Upper lobe of left lung (tissue), 6 donors: ENCODE data around the gene GCK. TPM values are rescaled to one million over a fixed set of nuclear protein-coding genes. Genes with fewer than 3 reads are reported as not detected.
A peak's percentile ranks its signal among the peaks of the same experiment; 100 is the strongest.

Experiments used
- ATAC-seq, 2 donors: fragments of 200-7000 bp; cut with Tn5 transposase; one replicate each; pipeline ENCODE4 v1.9.1; 2022; ENCODE audit warnings: mild to moderate bottlenecking in 2 of 2, moderate library complexity in 2 of 2; ENCODE audit not compliant: low FRiP score in 2 of 2
- DNase-seq, 2 donors: peaks; one replicate each; pipeline ENCODE4 v3.0.0-alpha.2; 2019 to 2020
- H3K27ac ChIP-seq, 4 donors: fragments of 200-600 bp; sonication (generic); one replicate each; pipeline ENCODE4 v1.5.1; 2016 to 2019
- H3K27me3 ChIP-seq, 4 donors: fragments of 200-600 bp; sonication (generic); one replicate each; pipeline ENCODE4 v1.5.1; 2017 to 2019
- H3K36me3 ChIP-seq, 4 donors: fragments of 200-600 bp; sonication (generic); one replicate each; pipeline ENCODE4 v1.5.1; 2016 to 2019
- H3K4me1 ChIP-seq, 4 donors: fragments of 200-600 bp; sonication (generic); one replicate each; pipeline ENCODE4 v1.5.1; 2018 to 2019
- H3K4me3 ChIP-seq, 4 donors: fragments of 200-600 bp; sonication (generic); one replicate each; pipeline ENCODE4 v1.5.1; 2017 to 2019; ENCODE audit warnings: mild to moderate bottlenecking in 2 of 4, moderate library complexity in 1 of 4
- H3K9me3 ChIP-seq, 4 donors: fragments of 200-600 bp; sonication (generic); one replicate each; pipeline ENCODE4 v1.5.1; 2018 to 2019
- EP300 ChIP-seq, 4 donors: sonication (generic); formaldehyde crosslinking; IDR thresholded peaks; one replicate each; pipeline ENCODE4 v1.5.1; 2017; ENCODE audit warnings: antibody characterized with exemption in 4 of 4, control low read depth in 2 of 4
- POLR2A ChIP-seq, 4 donors: fragments of 450-650 bp; IDR thresholded peaks; one replicate each; pipeline ENCODE4 v1.5.1; 2016 to 2017; ENCODE audit warnings: antibody characterized with exemption in 4 of 4, mild to moderate bottlenecking in 2 of 4
- POLR2AphosphoS5 ChIP-seq, 2 donors: sonication (generic); formaldehyde crosslinking; IDR thresholded peaks; one replicate each; pipeline ENCODE4 v1.5.1; 2017; ENCODE audit warnings: antibody characterized with exemption in 2 of 2
- WGBS, 2 donors: methylation state at CpG; one replicate each; pipeline ENCODE4 v1.1.5; 2017 to 2018; 5-methylcytosine and 5-hydroxymethylcytosine counted together
- total RNA-seq, 6 donors: library from RNA; depleted of rRNA in 4 of 6; stranded (reverse); fragments of >200 nt in 4 of 6; gene quantifications; one replicate each; pipeline versions ENCODE4 v1.1.0 to v1.2.1, GENCODE V29; 2016 to 2021
- TF ChIP-seq, protein P1 (sequence below), 6 experiments: fragments of 450-650 bp in 4 of 6; fragments of 200-600 bp in 2 of 6; sonication (generic) in 2 of 6; IDR thresholded peaks; one replicate each; pipeline ENCODE4 v1.5.1; 2016 to 2019; ENCODE audit warnings: antibody characterized with exemption in 6 of 6
- donor health status: DM: no; HTN: no; CAD: no; lungs with moderate emphysema.
- donor health status: DM: no; HTN: yes; CAD: no; lungs with severe emphysema.

The GCK gene
- total RNA-seq, 6 donors from 2014 or later: 0.17 to 0.49 (median 0.30) TPM; not detected in 2

- Histone ChIP-seq H3K9me3 (no peaks in the 10 kb centered on the region), H3K4me1 (no peaks in the 10 kb centered on the region), H3K36me3 (no peaks in the 10 kb centered on the region), H3K4me3 (no peak overlapping the region), H3K27me3 (no peaks in the 10 kb centered on the region), H3K27ac (no peak overlapping the region)
- DNase-seq: peak in 1 of 2 donors; percentile 17
- TF ChIP-seq, protein P1, sequence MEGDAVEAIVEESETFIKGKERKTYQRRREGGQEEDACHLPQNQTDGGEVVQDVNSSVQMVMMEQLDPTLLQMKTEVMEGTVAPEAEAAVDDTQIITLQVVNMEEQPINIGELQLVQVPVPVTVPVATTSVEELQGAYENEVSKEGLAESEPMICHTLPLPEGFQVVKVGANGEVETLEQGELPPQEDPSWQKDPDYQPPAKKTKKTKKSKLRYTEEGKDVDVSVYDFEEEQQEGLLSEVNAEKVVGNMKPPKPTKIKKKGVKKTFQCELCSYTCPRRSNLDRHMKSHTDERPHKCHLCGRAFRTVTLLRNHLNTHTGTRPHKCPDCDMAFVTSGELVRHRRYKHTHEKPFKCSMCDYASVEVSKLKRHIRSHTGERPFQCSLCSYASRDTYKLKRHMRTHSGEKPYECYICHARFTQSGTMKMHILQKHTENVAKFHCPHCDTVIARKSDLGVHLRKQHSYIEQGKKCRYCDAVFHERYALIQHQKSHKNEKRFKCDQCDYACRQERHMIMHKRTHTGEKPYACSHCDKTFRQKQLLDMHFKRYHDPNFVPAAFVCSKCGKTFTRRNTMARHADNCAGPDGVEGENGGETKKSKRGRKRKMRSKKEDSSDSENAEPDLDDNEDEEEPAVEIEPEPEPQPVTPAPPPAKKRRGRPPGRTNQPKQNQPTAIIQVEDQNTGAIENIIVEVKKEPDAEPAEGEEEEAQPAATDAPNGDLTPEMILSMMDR (IDR thresholded peaks at IDR 0.05): no peak
- TF ChIP-seq POLR2AphosphoS5 (IDR thresholded peaks at IDR 0.05) (no peak), EP300 (IDR thresholded peaks at IDR 0.05) (no peak), POLR2A (IDR thresholded peaks at IDR 0.05) (no peak)
- WGBS, 2 donors: 49 to 90% methylated on average over 1 to 5 of the region's 5 CpGs
- no peak for ATAC-seq
These were observed 34.3 kb upstream of the GCK start for GRCh38 chr7:44223362-44224079.

GRCh38 chr7:44222776-44223261 lies 33.6 kb upstream of the GCK start:
- WGBS, 2 donors: 87% methylated on average over 11 of the region's 11 CpGs; no CpG with 5 or more reads in 1 of the 2 donors
- ATAC-seq (no peak), DNase-seq (peak in 1 of 2 donors; percentile 22)
- H3K4me1 ChIP-seq: no peaks in the 10 kb centered on the region
- no peaks in the 10 kb centered on the region for H3K9me3 ChIP-seq
- H3K4me3 ChIP-seq: no peak overlapping the region
- H3K27me3 ChIP-seq: no peaks in the 10 kb centered on the region
- no peak for TF ChIP-seq POLR2AphosphoS5 (IDR thresholded peaks at IDR 0.05)
- TF ChIP-seq EP300 (IDR thresholded peaks at IDR 0.05): no peak
- TF ChIP-seq POLR2A (IDR thresholded peaks at IDR 0.05): no peak
- TF ChIP-seq, protein P1 (IDR thresholded peaks at IDR 0.05): no peak
- no peak overlapping the region for H3K27ac ChIP-seq
- H3K36me3 ChIP-seq: no peaks in the 10 kb centered on the region

GRCh38 chr7:44222074-44222473 lies 32.8 kb upstream of the GCK start:
- TF ChIP-seq, protein P1 (IDR thresholded peaks at IDR 0.05): no peak
- TF ChIP-seq POLR2A (IDR thresholded peaks at IDR 0.05): no peak
- no peak for TF ChIP-seq EP300 (IDR thresholded peaks at IDR 0.05)
- TF ChIP-seq POLR2AphosphoS5 (IDR thresholded peaks at IDR 0.05): no peak
- Histone ChIP-seq H3K36me3 (no peaks in the 10 kb centered on the region), H3K4me1 (no peaks in the 10 kb centered on the region), H3K4me3 (no peak overlapping the region), H3K27me3 (no peaks in the 10 kb centered on the region), H3K27ac (no peak overlapping the region), H3K9me3 (no peaks in the 10 kb centered on the region)
- peak in 1 of 2 donors; percentile 31 for DNase-seq
- WGBS, 2 donors: 84 to 86% methylated on average over 8 to 11 of the region's 11 CpGs
- no peak for ATAC-seq

DNA sequence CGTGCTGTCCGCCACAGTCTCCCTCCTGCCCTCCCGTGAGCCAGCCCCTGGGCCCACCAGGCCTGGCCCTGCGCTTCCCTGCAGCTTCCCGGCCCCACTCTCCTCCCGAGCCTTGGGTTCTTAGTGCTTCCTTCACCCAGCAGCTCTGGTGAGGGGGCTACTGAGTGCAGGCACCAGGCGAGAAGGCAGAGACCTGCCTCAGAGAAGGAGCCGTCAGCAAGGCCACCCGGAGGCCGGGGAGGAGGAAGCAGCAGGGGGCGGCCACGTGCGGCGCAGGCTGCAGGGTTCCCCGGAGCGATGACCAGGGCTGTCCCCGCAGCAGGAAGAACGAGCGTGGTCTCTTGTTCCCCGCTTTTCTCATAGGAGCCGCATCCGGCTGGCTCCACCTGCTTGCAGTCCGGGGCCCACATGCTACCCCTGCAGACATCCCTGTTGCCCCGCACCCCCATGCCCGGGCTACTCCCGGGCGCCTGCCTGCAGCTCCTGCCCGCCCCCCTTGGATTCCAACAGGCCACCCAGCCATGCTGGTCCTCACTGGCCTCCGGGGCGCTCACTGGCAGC lies 32.1 kb upstream of the GCK start:
- Histone ChIP-seq H3K4me1 (no peaks in the 10 kb centered on the region), H3K9me3 (no peaks in the 10 kb centered on the region), H3K27ac (no peak overlapping the region), H3K36me3 (no peaks in the 10 kb centered on the region), H3K4me3 (no peak overlapping the region), H3K27me3 (no peaks in the 10 kb centered on the region)
- 65 to 72% methylated on average over 10 to 29 of the region's 30 CpGs for WGBS, 2 donors
- DNase-seq (peak in 1 of 2 donors; percentile 76), ATAC-seq (no peak)
- TF ChIP-seq POLR2AphosphoS5 (IDR thresholded peaks at IDR 0.05): no peak
- TF ChIP-seq EP300 (IDR thresholded peaks at IDR 0.05): no peak
- TF ChIP-seq, protein P1 (IDR thresholded peaks at IDR 0.05): no peak
